Right ventricle myocardium superior (tissue), 1 donor: ENCODE data around the gene TTC7B. TPM values are rescaled to one million over a fixed set of nuclear protein-coding genes. Genes with fewer than 3 reads are reported as not detected.
"Not testable (repeated sequence)": the region's sequence is repeated elsewhere in the genome, so short reads cannot be mapped to it uniquely, and the experiment has no call there.

Experiments
- ATAC-seq: fragments of 200-7000 bp; cut with Tn5 transposase; one replicate; pipeline ENCODE4 v1.9.1; 2020; ENCODE audit warnings: mild to moderate bottlenecking; ENCODE audit not compliant: poor library complexity
- DNase-seq: peaks from one replicate; pipeline ENCODE4 v3.0.0-alpha.2; 2020
- intact Hi-C: fragments of 100-400 bp; cut with DNase I; formaldehyde crosslinking; loops from one replicate; pipeline ENCODE4 v1.11.2; 2022
- total RNA-seq: library from RNA; stranded (reverse); fragmentation: NEBNext Ultra II Directional; extraction: Animal tissue kit (Norgen Biotek cat#: 25700); gene quantifications from one replicate; pipeline ENCODE4 v1.2.1, GENCODE V29; 2021
- donor health status: DM: no; HTN: yes; CAD: no; lungs with severe emphysema.

TTC7B gene
- total RNA-seq, 1 donor from 2014 or later, result 60.3 TPM

DNA sequence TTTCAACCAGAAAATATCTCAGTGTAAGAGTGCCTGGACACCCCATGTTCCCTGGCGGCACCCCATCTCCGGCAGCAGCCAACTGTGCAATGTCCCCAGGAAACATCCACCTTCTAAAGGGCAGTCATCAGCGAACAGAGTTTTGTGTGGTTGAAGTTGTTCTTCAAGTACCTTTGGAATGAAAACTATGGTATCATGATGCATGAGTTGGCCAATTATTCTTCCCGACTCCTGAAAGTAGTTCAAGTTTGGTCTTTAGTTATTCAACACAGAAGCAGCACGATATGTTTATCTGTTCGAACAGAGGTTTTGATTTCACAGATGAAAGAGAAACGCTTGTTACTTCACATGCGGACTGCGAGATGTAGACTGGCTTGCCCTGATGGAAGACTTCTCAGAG, 21.1 kb upstream of the TTC7B start:
- DNase-seq (no peak), ATAC-seq (no peak)
- intact Hi-C loops, result no loop called here

DNA sequence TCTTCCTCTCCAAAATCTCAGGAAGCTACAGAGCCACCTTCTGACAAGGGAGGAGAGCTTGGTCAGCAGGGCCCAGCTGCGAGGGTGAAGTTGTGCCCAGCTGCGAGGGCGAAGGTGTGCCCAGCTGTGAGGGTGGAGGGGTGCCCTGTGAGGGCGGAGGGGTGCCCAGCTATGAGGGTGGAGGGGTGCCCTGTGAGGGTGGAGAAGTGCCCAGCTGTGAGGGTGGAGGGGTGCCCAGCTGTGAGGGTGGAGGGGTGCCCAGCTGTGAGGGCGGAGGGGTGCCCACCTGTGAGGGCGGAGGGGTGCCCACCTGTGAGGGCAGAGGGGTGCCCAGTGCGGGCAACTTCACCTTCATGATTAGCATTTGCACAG, 20.4 kb upstream of the TTC7B start:
- intact Hi-C loops, result no loop called here
- DNase-seq, result no peak
- ATAC-seq, result no peak

- intact Hi-C loops, result no loop called here
- DNase-seq (no peak), ATAC-seq (no peak)
Measured at GRCh38 chr14:90831821-90832220, 15.6 kb upstream of the TTC7B start.

GRCh38 chr14:90830931-90831701, 14.9 kb upstream of the TTC7B start:
- no peak for DNase-seq
- intact Hi-C loops, result no loop called here
- ATAC-seq, result no peak

GRCh38 chr14:90829677-90830076, 13.4 kb upstream of the TTC7B start:
- ATAC-seq (no peak), DNase-seq (no peak)
- intact Hi-C loops, result no loop called here

DNA sequence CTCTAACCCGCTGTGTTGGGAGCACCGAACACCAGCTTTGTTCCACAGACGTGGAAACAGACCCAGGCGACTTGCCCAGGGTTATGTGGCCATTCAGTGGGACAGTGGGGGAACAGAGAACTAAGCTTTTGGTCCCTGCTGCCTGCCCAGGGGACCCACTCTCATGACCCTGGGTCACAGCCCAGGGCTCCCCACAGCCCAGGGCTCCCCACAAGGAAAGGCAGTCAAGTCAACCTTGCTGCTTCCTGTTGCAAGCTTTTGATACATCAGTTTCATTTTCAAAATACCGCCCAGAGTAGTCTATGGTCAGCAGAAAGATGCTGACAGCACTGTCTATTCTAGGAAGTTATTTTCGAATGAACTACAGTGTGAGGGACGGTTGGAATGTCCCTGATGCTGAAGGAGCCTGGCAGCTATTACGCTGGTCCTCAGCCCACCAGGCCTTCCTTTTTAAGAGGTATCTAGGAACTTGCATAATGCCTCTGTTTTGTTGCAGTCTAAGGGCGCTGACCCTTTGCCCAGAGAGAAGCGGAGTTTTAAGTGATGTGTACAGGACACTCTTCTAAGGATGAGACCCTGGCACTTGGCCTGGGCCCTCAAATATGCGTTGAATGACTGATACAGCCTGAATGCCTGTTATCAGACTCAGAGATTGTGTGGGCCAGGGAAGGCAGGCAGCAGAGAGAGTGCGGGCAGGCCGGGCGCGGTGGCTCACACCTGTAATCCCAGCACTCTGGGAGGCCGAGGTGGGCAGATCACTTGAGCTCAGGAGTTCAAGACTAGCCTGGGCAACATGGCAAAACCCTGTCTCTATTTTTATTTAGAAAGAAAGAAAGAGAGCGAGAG, 12.6 kb upstream of the TTC7B start:
- intact Hi-C loops, result no loop called here
- ATAC-seq (peak; percentile 62), DNase-seq (no peak)

GRCh38 chr14:90827919-90828610, 11.8 kb upstream of the TTC7B start:
- intact Hi-C loops, result no loop called here
- DNase-seq (peak; percentile 96), ATAC-seq (peak; percentile 100)

- ATAC-seq, DNase-seq, intact Hi-C loops: not testable (repeated sequence)
Measured at GRCh38 chr14:90823542-90823941, 7.3 kb upstream of the TTC7B start.

- DNase-seq, result no peak
Measured at GRCh38 chr14:90820958-90821357, 4.7 kb upstream of the TTC7B start.

GRCh38 chr14:90819734-90820393, 3.6 kb upstream of the TTC7B start:
- intact Hi-C loops, result loop anchor here (10.0 kb wide), 1 partner anchor 425 kb away; the partner anchor contains the start of gene CALM1
- ATAC-seq, result no peak
- no peak for DNase-seq

More at GRCh38 chr14:90820958-90821357, 4.7 kb upstream of the TTC7B start:
- no peak for ATAC-seq
- intact Hi-C loops, result no loop called here

- no peak for ATAC-seq
- intact Hi-C loops, result loop anchor here (10.0 kb wide), 1 partner anchor 424 kb away; the partner anchor contains the start of gene CALM1
- DNase-seq, result no peak
Measured at GRCh38 chr14:90818715-90819114, 2.5 kb upstream of the TTC7B start.

GRCh38 chr14:90816681-90817436, 629 bp upstream of the TTC7B start:
- DNase-seq (no peak), ATAC-seq (peak; percentile 6)
- intact Hi-C loops, result loop anchor here (10.0 kb wide), 1 partner anchor 422 kb away; the partner anchor contains the start of gene CALM1

DNA sequence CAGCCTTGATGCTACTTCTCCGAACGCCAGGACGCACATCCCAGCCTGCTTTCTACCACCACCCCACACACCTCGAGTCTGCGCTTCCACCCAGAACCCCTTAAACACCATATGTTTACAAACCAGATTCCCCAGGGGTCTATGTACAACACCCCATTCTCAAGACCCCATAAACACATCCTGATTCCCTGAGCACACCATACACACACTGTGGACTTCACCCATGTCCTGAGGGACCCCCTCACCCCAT, 733 bp downstream of the TTC7B start:
- intact Hi-C loops, result loop anchor here (10.0 kb wide), 1 partner anchor 421 kb away; the partner anchor contains the start of gene CALM1
- ATAC-seq (no peak), DNase-seq (no peak)

- DNase-seq, result no peak
- intact Hi-C loops, result loop anchor here (10.0 kb wide), 1 partner anchor 420 kb away; the partner anchor contains the start of gene CALM1
- no peak for ATAC-seq
Measured at GRCh38 chr14:90814806-90815571, 1.2 kb downstream of the TTC7B start.

DNA sequence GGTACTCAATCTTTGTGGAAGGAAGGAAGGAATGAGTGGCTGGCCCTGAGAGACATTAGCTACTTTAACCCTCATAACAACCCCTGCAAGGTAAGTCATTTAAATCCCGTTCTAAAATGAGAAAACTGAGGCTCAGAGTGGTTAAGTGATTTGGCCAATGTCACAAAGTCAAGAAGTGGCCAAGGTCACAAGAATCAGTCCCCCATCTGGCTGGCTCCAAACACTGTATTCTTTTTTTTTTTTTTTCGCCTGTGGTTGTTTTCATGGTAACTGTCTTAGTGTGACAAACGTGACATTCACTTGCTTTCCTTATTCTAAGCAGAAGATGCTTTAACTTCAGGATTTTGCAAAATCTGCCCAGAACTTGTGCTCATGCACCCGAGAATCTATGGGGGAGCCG, 2.8 kb downstream of the TTC7B start:
- intact Hi-C loops, result loop anchor here (10.0 kb wide), 1 partner anchor 419 kb away; the partner anchor contains the start of gene CALM1

DNA sequence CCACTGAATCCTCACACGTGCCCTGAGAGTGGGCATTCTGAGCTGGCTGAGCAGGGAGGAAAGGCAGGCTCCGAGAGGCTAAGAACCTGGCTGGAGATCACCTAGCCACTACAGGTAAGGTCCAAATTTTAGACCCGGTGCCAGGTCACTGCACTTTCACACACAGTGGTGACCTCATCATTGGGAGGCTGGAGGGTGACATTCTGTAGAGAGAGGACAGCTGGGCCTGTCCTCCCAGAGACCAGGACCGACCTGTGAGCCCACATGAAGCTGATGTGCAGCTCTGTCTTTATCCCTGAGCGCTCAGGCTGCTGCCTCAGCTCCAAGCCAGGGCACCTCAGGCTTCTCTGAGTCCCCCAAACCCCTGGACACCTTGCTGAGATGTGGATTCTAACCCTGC, 4.1 kb downstream of the TTC7B start:
- ATAC-seq, result no peak
- no peak for DNase-seq
- intact Hi-C loops, result loop anchor here (10.0 kb wide), 1 partner anchor 417 kb away; the partner anchor contains the start of gene CALM1

More for the DNA sequence above, 2.8 kb downstream of the TTC7B start:
- DNase-seq (no peak), ATAC-seq (no peak)

- DNase-seq, result no peak
- no peak for ATAC-seq
- intact Hi-C loops, result loop anchor here (10.0 kb wide), 1 partner anchor 417 kb away; the partner anchor contains the start of gene CALM1
Measured at GRCh38 chr14:90811641-90812040, 4.6 kb downstream of the TTC7B start.
